ENCODE results near the gene PIK3R3. TPM values are rescaled to one million over a fixed set of nuclear protein-coding genes. Genes with fewer than 3 reads are reported as not detected.
A peak's percentile ranks its signal among the peaks of the same experiment; 100 is the strongest.

PIK3R3 gene
- total RNA-seq, 2 donors from 2014 or later = 18.4 to 19.0 TPM

- no peaks in the 10 kb centered on the region for H3K27me3 ChIP-seq (ENCODE audit: control insufficient read depth, insufficient read depth, low read length, poor library complexity, severe bottlenecking)
- no peaks in the 10 kb centered on the region for H3K4me1 ChIP-seq (ENCODE audit: control insufficient read depth, insufficient read depth, low read length)
- no peak overlapping the region for H3K9ac ChIP-seq (ENCODE audit: extremely low read depth, low read length, poor library complexity, severe bottlenecking)
- Mint-ChIP-seq H3K4me1 (no peaks in the 10 kb centered on the region), H3K27ac (no peak overlapping the region), H3K9me3 (no peaks in the 10 kb centered on the region), H3K36me3 (ENCODE audit: low read depth) (peaks cover 16% of the 10 kb centered on the region), H3K4me3 (no peak overlapping the region), H3K27me3 (ENCODE audit: insufficient read depth) (no peaks in the 10 kb centered on the region)
- no peak overlapping the region for H3K4me3 ChIP-seq (ENCODE audit: low read length)
- WGBS, 2 experiments (ENCODE audit: insufficient coverage in 1 of 2, insufficient read length in 1 of 2) = 51 to 54% methylated on average over 7 to 11 of the region's 11 CpGs
- H3K27ac ChIP-seq (ENCODE audit: low read depth, low read length) = no peak overlapping the region
- TF ChIP-seq, protein P1, sequence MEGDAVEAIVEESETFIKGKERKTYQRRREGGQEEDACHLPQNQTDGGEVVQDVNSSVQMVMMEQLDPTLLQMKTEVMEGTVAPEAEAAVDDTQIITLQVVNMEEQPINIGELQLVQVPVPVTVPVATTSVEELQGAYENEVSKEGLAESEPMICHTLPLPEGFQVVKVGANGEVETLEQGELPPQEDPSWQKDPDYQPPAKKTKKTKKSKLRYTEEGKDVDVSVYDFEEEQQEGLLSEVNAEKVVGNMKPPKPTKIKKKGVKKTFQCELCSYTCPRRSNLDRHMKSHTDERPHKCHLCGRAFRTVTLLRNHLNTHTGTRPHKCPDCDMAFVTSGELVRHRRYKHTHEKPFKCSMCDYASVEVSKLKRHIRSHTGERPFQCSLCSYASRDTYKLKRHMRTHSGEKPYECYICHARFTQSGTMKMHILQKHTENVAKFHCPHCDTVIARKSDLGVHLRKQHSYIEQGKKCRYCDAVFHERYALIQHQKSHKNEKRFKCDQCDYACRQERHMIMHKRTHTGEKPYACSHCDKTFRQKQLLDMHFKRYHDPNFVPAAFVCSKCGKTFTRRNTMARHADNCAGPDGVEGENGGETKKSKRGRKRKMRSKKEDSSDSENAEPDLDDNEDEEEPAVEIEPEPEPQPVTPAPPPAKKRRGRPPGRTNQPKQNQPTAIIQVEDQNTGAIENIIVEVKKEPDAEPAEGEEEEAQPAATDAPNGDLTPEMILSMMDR (conservative IDR thresholded peaks at IDR 0.05) = peak; percentile 99
- H3K36me3 ChIP-seq (ENCODE audit: control insufficient read depth, insufficient read depth, low read length) = peaks cover 38% of the 10 kb centered on the region
- DNase-seq = peak; percentile 97
- H3K9me3 ChIP-seq (ENCODE audit: control insufficient read depth, low read length) = no peaks in the 10 kb centered on the region
These were observed 95.3 kb downstream of the PIK3R3 start for GRCh38 chr1:46036894-46037839.

- H3K4me1 ChIP-seq (ENCODE audit: control insufficient read depth, insufficient read depth, low read length) = no peaks in the 10 kb centered on the region
- Mint-ChIP-seq H3K27me3 (ENCODE audit: insufficient read depth) (no peaks in the 10 kb centered on the region), H3K4me3 (no peak overlapping the region), H3K27ac (no peak overlapping the region), H3K4me1 (no peaks in the 10 kb centered on the region), H3K36me3 (ENCODE audit: low read depth) (peaks cover 34% of the 10 kb centered on the region), H3K9me3 (no peaks in the 10 kb centered on the region)
- H3K9ac ChIP-seq (ENCODE audit: extremely low read depth, low read length, poor library complexity, severe bottlenecking) = no peak overlapping the region
- peaks cover 39% of the 10 kb centered on the region for H3K36me3 ChIP-seq (ENCODE audit: control insufficient read depth, insufficient read depth, low read length)
- TF ChIP-seq, protein P1 (conservative IDR thresholded peaks at IDR 0.05) = peak; percentile 30
- peak; percentile 66 for DNase-seq
- WGBS, 2 experiments (ENCODE audit: insufficient coverage in 1 of 2, insufficient read length in 1 of 2) = 90 to 98% methylated on average over 17 to 27 of the region's 27 CpGs
- H3K27ac ChIP-seq (ENCODE audit: low read depth, low read length) = no peak overlapping the region
- no peak overlapping the region for H3K4me3 ChIP-seq (ENCODE audit: low read length)
- H3K9me3 ChIP-seq (ENCODE audit: control insufficient read depth, low read length) = no peaks in the 10 kb centered on the region
- no peaks in the 10 kb centered on the region for H3K27me3 ChIP-seq (ENCODE audit: control insufficient read depth, insufficient read depth, low read length, poor library complexity, severe bottlenecking)
These were observed 97.6 kb downstream of the PIK3R3 start for GRCh38 chr1:46034601-46035516.

DNA sequence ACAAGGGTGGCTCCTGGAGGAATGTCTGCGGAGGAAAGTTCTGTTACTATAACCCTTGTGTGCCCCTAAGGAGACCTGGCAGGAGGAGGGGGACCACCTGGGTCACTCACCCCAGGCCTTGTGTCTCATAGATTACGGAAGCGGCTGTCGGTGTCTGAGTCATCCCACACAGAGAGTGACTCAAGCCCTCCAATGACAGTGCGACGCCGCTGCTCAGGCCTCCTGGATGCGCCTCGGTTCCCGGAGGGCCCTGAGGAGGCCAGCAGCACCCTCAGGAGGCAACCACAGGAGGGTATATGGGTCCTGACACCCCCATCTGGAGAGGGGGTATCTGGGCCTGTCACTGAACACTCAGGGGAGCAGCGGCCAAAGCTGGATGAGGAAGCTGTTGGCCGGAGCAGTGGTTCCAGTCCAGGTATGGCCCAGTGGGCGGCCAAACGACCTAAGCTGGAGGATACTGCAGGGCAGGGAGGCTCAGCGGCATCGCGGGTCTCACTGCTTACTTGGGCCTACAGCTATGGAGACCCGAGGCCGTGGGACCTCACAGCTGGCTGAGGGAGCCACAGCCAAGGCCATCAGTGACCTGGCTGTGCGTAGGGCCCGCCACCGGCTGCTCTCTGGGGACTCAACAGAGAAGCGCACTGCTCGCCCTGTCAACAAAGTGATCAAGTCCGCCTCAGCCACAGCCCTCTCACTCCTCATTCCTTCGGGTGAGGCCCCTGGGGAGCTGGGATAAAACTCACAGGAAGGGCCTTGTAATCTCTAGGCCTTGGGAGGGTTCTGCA lies 101.4 kb downstream of the PIK3R3 start:
- no peak overlapping the region for H3K4me3 Mint-ChIP-seq

More for the DNA sequence above, 101.4 kb downstream of the PIK3R3 start:
- no peak overlapping the region for H3K4me3 ChIP-seq (ENCODE audit: low read length)
- Mint-ChIP-seq H3K36me3 (ENCODE audit: low read depth) (peaks cover 59% of the 10 kb centered on the region), H3K9me3 (no peaks in the 10 kb centered on the region), H3K27me3 (ENCODE audit: insufficient read depth) (no peaks in the 10 kb centered on the region), H3K27ac (no peak overlapping the region), H3K4me1 (no peaks in the 10 kb centered on the region)
- DNase-seq = no peak
- no peaks in the 10 kb centered on the region for H3K27me3 ChIP-seq (ENCODE audit: control insufficient read depth, insufficient read depth, low read length, poor library complexity, severe bottlenecking)
- no peak overlapping the region for H3K9ac ChIP-seq (ENCODE audit: extremely low read depth, low read length, poor library complexity, severe bottlenecking)
- peaks cover 57% of the 10 kb centered on the region for H3K36me3 ChIP-seq (ENCODE audit: control insufficient read depth, insufficient read depth, low read length)
- WGBS, 2 experiments (ENCODE audit: insufficient coverage in 1 of 2, insufficient read length in 1 of 2) = 95 to 96% methylated on average over 13 to 26 of the region's 26 CpGs
- TF ChIP-seq, protein P1 (conservative IDR thresholded peaks at IDR 0.05) = no peak
- H3K4me1 ChIP-seq (ENCODE audit: control insufficient read depth, insufficient read depth, low read length) = no peaks in the 10 kb centered on the region
- H3K9me3 ChIP-seq (ENCODE audit: control insufficient read depth, low read length) = no peaks in the 10 kb centered on the region
- no peak overlapping the region for H3K27ac ChIP-seq (ENCODE audit: low read depth, low read length)
